GM18861 (cell line): ENCODE measurements around the gene CCDC192.
"Not testable (repeated sequence)": the region's sequence is repeated elsewhere in the genome, so short reads cannot be mapped to it uniquely, and the experiment has no call there.

Experiments
- ATAC-seq: cut with Tn5 transposase; IDR thresholded peaks from one replicate; pipeline ENCODE4 v1.9.1; 2021; ENCODE audit not compliant: unreplicated experiment

CCDC192 gene

DNA sequence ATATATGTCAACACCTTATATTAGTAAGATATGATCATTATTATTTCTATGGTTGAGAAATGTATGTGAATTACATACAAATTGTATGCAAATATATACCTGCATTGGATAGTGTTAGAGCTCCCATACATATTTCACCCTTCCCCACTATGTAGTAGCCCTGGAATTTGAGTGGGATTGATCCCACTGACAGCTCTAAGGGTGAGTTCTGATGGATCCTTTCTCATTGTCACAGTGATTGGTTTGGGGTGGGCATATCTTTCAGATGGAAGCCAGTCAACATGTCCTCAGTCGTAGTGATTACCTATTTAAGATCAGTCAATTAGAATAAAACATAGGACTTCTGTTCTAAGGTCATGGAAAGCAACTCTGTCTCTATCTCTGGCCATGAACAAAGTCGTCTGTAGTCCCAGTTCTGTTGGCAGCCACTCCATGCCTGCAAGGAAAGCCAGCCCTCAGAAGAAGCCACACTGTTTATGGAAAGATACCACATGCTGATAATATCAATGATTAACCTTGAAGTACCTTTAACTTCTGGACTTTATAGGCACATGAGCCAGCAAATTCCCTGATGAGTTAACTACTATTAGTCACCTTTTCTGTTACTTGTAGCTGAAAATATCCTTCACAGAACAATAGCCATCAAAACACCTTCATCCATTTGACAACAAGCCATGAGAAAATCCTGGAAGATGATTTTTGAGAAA is 5.1 kb upstream of the CCDC192 start:
- no peak for ATAC-seq

DNA sequence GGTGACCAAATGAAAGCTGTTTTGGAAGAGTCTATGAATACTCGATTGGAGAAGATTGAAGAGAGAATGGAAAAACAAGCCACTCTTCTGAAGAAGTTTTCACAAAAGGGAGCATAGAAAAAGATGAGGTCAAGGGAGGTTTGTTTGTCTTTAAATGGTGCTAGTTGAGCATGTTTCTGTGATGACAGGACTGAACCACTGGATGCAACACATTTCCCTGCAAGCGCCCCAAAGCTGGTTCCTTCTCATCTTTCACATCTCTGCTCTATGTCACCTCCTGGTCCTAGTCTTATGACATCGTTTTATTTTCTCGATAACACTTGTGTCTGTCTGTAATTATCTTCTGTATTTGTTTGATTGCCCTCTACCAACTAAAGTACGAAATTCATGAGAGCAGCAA is 3.8 kb upstream of the CCDC192 start:
- ATAC-seq, result no peak

- no peak for ATAC-seq
Observed at GRCh38 chr5:127700237-127700766, 2.9 kb upstream of the CCDC192 start.

DNA sequence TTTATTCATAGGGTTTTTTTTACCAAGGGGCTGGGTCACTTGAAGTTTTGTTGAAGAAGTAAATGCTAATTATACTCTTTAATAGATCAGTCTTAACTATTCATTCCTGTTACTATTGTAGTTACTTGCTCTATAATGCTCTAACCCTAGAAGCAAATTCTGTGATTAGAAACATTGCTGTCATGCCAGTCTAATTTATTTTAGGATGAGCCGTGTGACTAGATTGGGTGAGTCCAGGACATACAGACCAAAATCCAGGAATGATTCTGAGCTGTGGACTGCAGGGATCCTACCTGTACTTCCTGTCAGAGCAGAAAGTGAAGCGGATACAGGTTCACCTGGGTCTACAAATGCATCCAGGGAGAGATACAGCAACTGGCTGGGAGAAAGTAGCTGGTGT is 757 bp upstream of the CCDC192 start:
- ATAC-seq, result no peak

DNA sequence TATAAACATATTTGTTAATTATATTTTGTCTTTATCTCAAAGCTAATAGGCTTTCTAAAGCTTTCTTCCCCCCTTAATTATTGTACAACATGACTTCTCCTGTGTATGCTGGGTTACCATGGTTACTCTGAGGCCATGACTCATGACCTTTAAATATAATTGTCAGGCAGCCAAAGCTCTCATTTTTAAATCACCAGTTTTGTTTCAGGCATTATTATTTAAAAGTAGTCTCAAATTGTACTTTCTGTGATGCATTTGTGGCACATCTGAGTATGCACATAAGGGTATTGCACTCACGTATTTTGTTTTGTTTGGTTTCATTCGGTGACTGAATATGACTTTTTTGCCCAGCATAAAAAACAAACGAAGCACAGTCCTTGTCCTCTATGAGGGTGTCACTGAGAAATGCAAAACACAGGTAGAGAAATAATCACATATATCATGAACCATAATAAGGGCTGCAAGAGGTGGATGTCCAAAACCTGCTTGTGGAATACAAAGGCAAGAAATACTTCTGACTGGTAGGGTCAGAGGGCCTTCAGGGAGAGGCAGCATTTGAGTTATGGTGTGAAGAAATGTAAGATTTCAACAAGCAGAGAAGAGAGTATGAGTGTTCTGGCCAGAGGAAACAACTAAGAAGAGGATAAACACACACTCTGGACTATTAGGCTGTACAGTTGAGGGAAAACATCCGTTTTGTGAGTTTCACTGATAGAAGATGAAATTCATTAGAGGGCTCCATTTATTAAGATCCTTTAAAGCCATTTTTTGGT is 2.1 kb downstream of the CCDC192 start:
- ATAC-seq, result peak; percentile 66

DNA sequence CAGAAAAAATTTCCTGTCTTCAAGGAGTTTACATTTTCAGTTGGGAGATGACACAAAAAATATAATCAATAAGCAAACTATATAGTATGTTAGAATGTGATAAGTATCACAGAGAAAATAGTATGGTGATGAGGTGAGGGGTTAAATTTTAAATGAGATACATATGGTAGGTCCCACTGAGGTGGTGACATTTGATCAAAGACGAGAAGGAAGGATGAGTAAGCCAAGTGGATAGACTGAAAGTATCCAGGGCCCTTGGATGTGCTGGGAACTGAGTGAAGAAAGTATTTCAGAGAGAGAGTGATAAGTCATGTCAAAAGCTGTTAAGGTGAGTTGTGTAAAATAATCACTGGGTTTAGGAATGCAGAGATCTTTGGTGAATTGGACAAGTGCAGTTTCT is 3.5 kb downstream of the CCDC192 start:
- no peak for ATAC-seq

DNA sequence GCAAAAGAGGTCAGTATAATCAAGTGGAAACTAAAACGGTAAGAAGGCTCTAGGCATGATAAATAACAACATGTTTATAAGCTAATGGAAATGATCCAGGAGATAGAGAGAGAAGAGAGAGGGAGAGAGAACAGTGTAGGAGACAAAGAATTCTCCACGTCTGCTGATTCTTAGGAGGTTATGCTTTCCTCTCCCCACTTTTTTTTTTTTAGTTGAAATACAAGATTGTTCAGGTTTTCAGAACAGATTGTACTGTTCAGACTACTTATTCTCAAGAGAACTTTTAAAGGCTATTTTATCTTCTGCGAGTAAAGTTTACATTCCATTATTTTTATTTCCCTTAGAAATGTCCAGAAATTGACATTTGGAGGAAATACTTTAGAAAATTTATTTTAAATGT is 4.0 kb downstream of the CCDC192 start:
- no peak for ATAC-seq

DNA sequence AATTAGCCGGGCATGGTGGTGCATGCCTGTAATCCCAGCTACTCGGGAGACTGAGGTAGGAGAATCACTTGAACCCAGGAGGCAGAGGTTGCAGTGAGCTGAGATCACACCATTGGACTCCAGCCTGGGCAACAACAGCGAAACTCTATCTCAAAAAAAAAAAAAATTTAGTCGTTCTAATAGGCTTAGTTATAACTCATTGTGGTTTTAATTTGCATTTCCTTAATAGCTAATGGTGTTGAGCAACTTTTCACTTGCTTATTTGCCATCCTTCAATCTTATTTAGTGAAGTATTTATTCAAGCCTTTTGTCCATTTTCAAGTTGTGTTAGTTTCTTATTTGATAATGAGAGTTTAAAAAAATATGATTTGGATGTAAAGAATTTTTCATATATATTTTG is 9.9 kb downstream of the CCDC192 start:
- not testable (repeated sequence) for ATAC-seq

DNA sequence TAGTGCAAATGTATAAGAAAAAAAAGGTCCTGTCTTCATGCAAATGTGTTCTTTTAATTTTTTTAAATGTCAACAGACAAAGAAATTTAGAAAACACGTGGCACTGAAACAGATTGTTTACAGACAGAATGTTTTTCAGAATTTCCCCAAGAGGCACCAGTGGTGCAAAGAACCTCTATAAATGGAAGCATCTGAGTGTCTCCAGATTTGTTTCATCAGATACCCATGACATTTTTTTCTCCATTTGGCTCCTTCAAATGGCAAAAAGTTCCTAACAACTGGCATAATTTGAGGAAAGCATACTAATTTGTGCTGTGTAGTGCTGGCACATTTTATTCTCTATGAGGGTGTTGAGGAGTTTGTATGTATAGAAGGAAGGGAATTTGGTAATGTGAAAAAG is 15.0 kb downstream of the CCDC192 start:
- no peak for ATAC-seq

- ATAC-seq, result peak; percentile 43
Observed at GRCh38 chr5:127723571-127723970, 20.4 kb downstream of the CCDC192 start.

GRCh38 chr5:127725673-127726072 is 22.5 kb downstream of the CCDC192 start:
- ATAC-seq, result no peak

- no peak for ATAC-seq
Observed at GRCh38 chr5:127732963-127733362, 29.8 kb downstream of the CCDC192 start.

- ATAC-seq, result not testable (repeated sequence)
Observed at GRCh38 chr5:127739348-127739747, 36.2 kb downstream of the CCDC192 start.

DNA sequence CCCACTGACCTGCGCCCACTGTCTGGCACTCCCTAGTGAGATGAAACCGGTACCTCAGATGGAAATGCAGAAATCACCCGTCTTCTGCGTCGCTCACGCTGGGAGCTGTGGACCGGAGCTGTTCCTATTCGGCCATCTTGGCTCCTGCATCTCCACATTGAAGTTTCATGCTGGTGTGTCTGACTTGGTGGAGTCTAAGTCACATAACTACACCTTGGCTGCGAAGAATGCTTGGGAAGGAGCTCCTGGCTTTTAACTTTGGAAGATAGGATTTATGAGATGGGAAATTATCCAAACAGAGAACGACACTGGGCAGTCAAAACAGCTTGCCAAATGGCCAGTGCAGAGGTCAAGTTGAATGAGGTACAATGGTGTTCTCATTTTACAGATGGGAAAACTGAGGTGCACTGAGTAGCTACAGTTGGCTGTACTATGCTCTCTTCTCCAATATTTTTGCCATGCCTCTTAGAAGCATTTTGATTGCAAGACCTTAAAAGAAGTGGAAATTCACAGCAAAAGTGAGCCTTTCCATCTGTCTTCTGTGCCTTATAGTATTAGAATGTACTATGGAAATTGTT is 36.7 kb downstream of the CCDC192 start:
- no peak for ATAC-seq

- no peak for ATAC-seq
Observed at GRCh38 chr5:127741412-127741811, 38.2 kb downstream of the CCDC192 start.

- ATAC-seq, result no peak
Observed at GRCh38 chr5:127744241-127744640, 41.0 kb downstream of the CCDC192 start.

DNA sequence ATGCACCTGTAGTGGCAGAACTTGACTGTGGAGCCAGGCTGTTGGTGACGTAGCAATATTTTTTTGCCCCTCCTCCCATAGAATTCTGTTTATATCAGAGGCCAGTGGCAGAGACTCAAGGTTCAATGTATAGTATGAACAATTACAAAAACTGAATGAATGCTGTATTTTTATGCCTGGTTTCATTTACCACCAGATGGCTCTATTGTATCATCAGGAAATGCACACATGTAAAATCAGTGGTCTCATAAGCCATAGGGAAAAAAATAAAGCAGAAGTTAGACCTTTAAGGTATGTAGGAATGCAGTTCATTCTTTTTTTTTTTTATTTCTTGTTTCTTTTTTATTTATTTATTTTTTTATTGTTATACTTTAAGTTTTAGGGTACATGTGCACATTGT is 43.6 kb downstream of the CCDC192 start:
- ATAC-seq, result no peak

DNA sequence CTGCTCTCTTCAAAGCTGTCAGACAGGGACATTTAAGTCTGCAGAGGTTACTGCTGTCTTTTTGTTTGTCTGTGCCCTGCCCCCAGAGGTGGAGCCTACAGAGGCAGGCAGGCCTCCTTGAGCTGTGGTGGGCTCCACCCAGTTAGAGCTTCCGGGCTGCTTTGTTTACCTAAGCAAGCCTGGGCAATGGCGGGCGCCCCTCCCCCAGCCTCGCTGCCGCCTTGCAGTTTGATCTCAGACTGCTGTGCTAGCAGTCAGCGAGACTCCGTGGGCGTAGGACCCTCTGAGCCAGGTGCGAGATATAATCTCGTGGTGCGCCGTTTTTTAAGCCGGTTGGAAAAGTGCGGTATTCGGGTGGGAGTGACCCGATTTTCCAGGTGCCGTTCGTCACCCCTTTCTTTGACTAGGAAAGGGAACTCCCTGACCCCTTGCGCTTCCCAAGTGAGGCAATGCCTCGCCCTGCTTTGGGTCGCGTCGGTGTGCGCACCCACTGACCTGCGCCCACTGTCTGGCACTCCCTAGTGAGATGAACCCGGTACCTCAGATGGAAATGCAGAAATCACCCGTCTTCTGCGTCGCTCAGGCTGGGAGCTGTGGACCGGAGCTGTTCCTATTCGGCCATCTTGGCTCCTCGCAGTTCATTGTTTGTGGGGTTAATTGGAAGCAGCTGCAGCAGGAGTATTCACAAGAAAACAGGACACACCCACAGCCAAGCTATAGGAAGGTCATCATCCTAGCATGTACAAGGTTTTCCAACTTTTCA is 49.5 kb downstream of the CCDC192 start:
- not testable (repeated sequence) for ATAC-seq

DNA sequence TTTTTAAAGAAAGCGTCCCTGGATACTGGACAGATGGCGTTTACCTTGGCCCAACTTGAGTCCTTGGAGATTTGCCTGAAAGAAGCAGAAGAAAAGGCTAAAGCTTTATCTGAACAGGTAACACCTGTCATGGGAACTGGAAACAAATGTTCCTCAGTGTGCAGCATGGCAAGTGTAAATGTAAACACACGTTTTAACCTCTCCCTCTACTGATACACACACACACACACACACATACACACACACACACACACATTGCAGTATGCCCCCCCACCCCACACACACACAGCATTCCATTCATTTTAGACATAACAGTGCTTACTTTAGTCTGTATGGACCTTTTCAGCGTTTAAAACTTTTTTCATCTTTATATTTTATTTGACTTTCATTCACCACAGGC is 51.1 kb downstream of the CCDC192 start:
- no peak for ATAC-seq

DNA sequence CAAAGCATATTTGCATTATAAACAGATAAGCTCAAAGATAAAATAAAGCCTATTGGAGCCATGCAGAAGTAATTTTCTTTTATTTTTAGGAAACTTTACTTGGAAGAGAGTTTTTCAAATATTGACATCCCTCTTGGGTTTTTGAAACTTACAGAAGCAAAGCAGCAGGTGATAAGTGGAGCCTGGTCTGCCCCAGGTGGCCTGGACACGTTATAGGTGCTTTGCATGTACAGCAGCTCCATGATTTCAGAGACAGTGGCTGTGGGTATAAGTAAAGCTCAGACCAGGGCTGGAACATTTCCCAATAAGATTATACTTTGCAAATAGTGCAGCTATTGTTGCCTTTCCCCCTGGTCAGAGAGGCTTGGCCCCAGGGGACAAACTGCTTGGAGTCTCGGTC is 51.5 kb downstream of the CCDC192 start:
- ATAC-seq, result no peak

DNA sequence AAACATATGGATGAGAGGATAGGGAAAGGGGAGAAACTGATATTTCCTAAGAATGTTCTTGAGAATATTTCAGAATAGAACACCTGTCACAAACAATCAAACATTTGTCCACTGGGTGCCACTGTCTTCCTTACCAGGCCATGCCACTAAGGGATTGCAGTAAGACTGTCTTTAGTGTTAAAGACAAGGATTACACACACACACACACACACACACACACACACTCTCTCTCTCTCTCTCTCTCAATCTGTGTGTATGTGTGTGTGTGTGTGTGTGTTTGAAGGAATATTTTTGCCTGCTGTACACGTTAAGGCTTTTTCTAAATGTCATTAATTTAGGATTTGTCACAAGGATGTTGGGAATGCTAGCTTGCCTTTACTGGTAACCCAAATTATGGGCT is 54.4 kb downstream of the CCDC192 start:
- ATAC-seq, result peak; percentile 89
